ENCODE data around the gene SPATA46. TPM values are rescaled to one million over a fixed set of nuclear protein-coding genes. Genes with fewer than 3 reads are reported as not detected.

SPATA46 gene
- total and polyA plus RNA-seq, 2 experiments from 2014 or later: not detected

DNA sequence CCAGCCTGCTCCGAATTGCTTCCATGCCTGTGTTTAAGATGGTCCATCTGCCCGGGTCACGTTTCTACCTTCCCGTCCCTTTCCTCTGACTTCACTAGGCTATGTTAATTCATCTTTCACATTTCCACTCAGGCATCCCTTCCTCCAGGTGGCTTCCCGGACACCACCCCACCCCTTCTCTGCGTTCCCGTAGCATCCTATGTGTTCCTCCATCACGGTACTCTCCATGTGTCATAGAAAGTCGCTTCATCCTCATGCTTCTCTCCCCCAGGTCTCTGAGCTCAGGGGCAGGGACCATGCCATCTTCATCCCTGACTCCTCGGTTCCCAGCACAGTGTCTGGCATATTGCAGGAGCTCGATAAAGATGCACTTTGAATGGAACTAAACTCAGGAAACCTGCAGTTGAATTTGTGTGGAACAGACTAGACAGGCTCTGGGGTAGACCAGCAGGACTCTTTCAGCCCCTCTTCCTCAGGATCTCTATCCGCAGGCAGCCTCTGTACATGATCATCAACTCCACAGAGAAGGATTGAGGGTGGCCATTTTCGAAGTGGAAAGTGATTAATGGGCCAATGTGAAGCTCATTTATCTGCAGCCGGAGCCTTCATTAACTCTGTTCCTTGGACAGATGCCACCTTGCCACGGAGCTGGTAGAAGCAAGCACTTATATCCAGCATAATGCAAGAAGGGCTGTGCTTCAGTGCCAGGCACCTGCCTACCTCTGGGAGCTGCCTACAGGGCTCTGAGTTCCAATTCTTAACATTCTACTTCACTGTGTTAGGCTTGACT lies 13.9 kb upstream of the SPATA46 start (continued):
- TF ChIP-seq, protein P1, sequence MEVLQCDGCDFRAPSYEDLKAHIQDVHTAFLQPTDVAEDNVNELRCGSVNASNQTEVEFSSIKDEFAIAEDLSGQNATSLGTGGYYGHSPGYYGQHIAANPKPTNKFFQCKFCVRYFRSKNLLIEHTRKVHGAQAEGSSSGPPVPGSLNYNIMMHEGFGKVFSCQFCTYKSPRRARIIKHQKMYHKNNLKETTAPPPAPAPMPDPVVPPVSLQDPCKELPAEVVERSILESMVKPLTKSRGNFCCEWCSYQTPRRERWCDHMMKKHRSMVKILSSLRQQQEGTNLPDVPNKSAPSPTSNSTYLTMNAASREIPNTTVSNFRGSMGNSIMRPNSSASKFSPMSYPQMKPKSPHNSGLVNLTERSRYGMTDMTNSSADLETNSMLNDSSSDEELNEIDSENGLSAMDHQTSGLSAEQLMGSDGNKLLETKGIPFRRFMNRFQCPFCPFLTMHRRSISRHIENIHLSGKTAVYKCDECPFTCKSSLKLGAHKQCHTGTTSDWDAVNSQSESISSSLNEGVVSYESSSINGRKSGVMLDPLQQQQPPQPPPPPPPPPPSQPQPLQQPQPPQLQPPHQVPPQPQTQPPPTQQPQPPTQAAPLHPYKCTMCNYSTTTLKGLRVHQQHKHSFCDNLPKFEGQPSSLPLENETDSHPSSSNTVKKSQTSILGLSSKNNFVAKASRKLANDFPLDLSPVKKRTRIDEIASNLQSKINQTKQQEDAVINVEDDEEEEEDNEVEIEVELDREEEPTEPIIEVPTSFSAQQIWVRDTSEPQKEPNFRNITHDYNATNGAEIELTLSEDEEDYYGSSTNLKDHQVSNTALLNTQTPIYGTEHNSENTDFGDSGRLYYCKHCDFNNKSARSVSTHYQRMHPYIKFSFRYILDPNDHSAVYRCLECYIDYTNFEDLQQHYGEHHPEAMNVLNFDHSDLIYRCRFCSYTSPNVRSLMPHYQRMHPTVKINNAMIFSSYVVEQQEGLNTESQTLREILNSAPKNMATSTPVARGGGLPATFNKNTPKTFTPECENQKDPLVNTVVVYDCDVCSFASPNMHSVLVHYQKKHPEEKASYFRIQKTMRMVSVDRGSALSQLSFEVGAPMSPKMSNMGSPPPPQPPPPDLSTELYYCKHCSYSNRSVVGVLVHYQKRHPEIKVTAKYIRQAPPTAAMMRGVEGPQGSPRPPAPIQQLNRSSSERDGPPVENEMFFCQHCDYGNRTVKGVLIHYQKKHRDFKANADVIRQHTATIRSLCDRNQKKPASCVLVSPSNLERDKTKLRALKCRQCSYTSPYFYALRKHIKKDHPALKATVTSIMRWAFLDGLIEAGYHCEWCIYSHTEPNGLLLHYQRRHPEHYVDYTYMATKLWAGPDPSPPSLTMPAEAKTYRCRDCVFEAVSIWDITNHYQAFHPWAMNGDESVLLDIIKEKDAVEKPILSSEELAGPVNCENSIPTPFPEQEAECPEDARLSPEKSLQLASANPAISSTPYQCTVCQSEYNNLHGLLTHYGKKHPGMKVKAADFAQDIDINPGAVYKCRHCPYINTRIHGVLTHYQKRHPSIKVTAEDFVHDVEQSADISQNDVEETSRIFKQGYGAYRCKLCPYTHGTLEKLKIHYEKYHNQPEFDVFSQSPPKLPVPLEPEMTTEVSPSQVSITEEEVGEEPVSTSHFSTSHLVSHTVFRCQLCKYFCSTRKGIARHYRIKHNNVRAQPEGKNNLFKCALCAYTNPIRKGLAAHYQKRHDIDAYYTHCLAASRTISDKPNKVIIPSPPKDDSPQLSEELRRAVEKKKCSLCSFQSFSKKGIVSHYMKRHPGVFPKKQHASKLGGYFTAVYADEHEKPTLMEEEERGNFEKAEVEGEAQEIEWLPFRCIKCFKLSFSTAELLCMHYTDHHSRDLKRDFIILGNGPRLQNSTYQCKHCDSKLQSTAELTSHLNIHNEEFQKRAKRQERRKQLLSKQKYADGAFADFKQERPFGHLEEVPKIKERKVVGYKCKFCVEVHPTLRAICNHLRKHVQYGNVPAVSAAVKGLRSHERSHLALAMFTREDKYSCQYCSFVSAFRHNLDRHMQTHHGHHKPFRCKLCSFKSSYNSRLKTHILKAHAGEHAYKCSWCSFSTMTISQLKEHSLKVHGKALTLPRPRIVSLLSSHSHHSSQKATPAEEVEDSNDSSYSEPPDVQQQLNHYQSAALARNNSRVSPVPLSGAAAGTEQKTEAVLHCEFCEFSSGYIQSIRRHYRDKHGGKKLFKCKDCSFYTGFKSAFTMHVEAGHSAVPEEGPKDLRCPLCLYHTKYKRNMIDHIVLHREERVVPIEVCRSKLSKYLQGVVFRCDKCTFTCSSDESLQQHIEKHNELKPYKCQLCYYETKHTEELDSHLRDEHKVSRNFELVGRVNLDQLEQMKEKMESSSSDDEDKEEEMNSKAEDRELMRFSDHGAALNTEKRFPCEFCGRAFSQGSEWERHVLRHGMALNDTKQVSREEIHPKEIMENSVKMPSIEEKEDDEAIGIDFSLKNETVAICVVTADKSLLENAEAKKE (CRISPR knock-in tag; IDR thresholded peaks at IDR 0.05): no peak
- TF ChIP-seq EZH2phosphoT487 (IDR thresholded peaks at IDR 0.05; ENCODE audit: unreplicated experiment) (no peak), NANOG (IDR thresholded peaks at IDR 0.05; ENCODE audit: borderline replicate concordance) (no peak)
- TF ChIP-seq, protein P2, sequence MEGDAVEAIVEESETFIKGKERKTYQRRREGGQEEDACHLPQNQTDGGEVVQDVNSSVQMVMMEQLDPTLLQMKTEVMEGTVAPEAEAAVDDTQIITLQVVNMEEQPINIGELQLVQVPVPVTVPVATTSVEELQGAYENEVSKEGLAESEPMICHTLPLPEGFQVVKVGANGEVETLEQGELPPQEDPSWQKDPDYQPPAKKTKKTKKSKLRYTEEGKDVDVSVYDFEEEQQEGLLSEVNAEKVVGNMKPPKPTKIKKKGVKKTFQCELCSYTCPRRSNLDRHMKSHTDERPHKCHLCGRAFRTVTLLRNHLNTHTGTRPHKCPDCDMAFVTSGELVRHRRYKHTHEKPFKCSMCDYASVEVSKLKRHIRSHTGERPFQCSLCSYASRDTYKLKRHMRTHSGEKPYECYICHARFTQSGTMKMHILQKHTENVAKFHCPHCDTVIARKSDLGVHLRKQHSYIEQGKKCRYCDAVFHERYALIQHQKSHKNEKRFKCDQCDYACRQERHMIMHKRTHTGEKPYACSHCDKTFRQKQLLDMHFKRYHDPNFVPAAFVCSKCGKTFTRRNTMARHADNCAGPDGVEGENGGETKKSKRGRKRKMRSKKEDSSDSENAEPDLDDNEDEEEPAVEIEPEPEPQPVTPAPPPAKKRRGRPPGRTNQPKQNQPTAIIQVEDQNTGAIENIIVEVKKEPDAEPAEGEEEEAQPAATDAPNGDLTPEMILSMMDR (conservative IDR thresholded peaks at IDR 0.05; ENCODE audit: low read depth in 2 of 2): no peak
- TF ChIP-seq, protein P3, sequence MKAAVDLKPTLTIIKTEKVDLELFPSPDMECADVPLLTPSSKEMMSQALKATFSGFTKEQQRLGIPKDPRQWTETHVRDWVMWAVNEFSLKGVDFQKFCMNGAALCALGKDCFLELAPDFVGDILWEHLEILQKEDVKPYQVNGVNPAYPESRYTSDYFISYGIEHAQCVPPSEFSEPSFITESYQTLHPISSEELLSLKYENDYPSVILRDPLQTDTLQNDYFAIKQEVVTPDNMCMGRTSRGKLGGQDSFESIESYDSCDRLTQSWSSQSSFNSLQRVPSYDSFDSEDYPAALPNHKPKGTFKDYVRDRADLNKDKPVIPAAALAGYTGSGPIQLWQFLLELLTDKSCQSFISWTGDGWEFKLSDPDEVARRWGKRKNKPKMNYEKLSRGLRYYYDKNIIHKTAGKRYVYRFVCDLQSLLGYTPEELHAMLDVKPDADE (IDR thresholded peaks at IDR 0.05): no peak
